ENCODE data around the gene LUZP1.

DNA sequence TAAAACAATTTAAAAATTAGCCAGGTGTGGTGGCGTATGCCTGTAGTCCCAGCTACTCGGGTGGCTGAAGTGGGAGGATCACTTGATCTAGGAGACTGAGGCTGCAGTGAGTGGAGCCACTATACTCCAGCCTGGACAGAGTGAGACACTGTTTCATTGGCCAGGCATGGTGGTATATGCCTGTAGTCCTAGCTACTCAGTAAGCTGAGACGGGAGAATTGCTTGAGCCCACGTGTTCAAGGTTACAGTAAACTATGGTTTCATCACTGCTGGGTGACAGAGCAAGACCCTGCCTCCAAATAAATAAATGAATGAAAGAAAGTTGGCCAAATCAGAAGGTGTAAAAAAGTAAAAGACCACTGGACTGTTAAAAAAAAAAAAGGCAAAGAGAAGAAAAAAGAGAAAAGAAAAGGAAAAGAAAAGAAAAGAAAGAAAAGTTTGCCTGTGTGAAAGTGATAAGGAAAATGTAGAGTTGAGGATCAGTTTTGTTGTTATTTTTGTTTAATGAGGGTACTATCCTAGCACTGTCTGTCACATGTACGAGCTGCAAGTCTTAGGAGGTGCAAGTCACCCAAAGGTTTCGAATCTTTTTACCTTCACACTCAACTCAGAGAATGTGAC, 52.3 kb downstream of the LUZP1 start:
- TF ChIP-seq, protein P1, sequence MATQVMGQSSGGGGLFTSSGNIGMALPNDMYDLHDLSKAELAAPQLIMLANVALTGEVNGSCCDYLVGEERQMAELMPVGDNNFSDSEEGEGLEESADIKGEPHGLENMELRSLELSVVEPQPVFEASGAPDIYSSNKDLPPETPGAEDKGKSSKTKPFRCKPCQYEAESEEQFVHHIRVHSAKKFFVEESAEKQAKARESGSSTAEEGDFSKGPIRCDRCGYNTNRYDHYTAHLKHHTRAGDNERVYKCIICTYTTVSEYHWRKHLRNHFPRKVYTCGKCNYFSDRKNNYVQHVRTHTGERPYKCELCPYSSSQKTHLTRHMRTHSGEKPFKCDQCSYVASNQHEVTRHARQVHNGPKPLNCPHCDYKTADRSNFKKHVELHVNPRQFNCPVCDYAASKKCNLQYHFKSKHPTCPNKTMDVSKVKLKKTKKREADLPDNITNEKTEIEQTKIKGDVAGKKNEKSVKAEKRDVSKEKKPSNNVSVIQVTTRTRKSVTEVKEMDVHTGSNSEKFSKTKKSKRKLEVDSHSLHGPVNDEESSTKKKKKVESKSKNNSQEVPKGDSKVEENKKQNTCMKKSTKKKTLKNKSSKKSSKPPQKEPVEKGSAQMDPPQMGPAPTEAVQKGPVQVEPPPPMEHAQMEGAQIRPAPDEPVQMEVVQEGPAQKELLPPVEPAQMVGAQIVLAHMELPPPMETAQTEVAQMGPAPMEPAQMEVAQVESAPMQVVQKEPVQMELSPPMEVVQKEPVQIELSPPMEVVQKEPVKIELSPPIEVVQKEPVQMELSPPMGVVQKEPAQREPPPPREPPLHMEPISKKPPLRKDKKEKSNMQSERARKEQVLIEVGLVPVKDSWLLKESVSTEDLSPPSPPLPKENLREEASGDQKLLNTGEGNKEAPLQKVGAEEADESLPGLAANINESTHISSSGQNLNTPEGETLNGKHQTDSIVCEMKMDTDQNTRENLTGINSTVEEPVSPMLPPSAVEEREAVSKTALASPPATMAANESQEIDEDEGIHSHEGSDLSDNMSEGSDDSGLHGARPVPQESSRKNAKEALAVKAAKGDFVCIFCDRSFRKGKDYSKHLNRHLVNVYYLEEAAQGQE (tag by site-specific recombination; IDR thresholded peaks at IDR 0.05) = no peak
- TF ChIP-seq ZFHX2 (tag by site-specific recombination; conservative IDR thresholded peaks at IDR 0.05) (no peak), ZNF24 (tag by site-specific recombination; IDR thresholded peaks at IDR 0.05) (no peak)
- TF ChIP-seq, protein P2, sequence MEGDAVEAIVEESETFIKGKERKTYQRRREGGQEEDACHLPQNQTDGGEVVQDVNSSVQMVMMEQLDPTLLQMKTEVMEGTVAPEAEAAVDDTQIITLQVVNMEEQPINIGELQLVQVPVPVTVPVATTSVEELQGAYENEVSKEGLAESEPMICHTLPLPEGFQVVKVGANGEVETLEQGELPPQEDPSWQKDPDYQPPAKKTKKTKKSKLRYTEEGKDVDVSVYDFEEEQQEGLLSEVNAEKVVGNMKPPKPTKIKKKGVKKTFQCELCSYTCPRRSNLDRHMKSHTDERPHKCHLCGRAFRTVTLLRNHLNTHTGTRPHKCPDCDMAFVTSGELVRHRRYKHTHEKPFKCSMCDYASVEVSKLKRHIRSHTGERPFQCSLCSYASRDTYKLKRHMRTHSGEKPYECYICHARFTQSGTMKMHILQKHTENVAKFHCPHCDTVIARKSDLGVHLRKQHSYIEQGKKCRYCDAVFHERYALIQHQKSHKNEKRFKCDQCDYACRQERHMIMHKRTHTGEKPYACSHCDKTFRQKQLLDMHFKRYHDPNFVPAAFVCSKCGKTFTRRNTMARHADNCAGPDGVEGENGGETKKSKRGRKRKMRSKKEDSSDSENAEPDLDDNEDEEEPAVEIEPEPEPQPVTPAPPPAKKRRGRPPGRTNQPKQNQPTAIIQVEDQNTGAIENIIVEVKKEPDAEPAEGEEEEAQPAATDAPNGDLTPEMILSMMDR (tag by site-specific recombination; IDR thresholded peaks at IDR 0.05) = no peak
